ENCODE results near the gene PLCB1.
"Not testable (repeated sequence)": the region's sequence is repeated elsewhere in the genome, so short reads cannot be mapped to it uniquely, and the experiment has no call there.

PLCB1 gene

GRCh38 chr20:8379125-8379524 is 247.1 kb downstream of the PLCB1 start:
- not testable (repeated sequence) for DNase-seq

DNA sequence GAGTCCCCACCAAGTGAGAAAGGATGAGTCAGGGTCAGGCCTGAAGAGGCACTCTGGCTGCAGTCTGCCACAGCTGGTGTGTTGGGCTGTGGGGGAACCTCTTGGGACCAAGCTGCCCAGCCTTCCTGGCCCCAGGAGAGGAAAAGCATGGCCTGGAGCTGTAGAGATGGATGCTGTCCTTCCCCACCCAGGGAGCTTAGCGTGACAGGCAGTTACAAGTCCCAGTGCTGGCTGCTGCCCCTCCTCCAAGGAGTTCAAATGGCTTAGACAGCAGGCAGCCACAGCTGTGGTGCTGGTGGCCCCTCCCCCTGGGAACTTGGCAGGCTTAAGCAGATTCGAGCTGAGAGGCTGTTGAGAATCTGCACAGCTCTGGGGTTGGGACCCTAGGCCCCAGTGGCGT is 253.2 kb downstream of the PLCB1 start:
- no peak for DNase-seq

GRCh38 chr20:8386991-8387390 is 254.9 kb downstream of the PLCB1 start:
- no peak for DNase-seq

- no peak for DNase-seq
These were observed 256.1 kb downstream of the PLCB1 start for GRCh38 chr20:8388141-8388540.

GRCh38 chr20:8388707-8389106 is 256.6 kb downstream of the PLCB1 start:
- no peak for DNase-seq

DNA sequence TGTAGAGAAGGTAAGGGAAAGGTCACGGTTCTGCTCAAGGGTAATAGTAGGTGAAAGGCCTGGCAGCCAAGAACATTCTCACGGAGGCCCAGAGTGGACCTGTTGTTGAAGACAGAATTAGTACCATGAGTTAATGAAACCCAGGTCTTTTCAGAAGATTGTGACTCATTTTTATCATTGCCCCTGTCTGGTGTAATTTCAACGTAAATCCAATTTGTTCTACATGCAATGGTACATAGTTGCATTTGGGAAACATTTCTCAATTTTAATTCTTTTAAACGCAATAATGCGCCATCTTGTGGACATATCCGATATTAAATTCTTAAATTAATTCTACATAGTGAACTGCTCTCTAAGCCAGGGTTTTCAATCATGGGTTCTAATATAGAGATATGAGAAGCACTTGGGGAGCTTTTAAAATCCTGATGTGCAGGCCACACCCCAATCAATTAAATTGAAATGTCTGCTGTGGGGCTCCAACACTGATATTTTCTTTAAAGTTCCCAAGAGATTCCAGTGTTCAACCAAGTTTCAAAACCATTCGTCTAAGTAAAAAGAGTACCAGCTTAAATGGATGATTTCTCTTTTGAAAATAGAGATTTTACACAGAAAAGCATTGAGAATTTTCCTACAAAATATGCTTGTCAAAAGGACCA is 257.4 kb downstream of the PLCB1 start:
- no peak for DNase-seq

- no peak for DNase-seq
These were observed 258.0 kb downstream of the PLCB1 start for GRCh38 chr20:8390037-8390433.

DNA sequence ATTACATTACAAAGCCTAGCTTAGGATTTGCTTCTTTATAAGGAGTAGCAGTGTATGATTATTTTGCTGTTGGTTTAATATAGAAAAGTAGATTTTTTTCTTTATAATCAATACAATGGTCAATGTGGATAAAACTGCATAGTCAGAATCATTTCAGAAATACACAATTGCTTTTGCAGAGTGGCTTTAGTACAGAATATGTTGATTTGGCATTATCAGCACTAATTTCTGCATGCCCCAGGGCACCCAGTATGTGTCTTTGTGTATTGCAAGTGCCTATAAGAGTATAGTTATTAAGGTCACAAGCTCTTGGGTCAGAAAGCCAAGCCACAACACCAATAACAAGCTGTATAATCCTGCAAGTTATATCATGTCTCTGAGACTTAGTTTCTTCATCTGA is 258.4 kb downstream of the PLCB1 start:
- DNase-seq = no peak

DNA sequence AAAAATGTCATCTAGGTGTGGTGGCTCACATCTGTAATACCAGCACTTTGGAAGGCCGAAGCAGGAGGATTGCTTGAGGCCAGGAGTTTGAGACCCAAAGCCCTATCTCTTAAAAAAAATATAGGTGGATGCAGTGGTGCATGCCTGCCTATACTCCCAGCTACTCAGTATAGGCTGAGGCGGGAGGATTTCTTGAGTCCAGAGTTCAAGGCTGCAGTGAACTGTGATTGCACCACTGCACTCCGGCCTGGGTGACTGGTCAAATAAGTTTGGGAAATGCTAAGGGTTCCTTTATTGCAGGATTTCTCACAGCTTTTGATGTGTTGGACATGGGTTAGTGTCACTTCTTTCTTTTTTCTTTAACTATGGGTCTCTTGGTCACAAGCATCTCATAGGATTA is 261.3 kb downstream of the PLCB1 start:
- no peak for DNase-seq

DNA sequence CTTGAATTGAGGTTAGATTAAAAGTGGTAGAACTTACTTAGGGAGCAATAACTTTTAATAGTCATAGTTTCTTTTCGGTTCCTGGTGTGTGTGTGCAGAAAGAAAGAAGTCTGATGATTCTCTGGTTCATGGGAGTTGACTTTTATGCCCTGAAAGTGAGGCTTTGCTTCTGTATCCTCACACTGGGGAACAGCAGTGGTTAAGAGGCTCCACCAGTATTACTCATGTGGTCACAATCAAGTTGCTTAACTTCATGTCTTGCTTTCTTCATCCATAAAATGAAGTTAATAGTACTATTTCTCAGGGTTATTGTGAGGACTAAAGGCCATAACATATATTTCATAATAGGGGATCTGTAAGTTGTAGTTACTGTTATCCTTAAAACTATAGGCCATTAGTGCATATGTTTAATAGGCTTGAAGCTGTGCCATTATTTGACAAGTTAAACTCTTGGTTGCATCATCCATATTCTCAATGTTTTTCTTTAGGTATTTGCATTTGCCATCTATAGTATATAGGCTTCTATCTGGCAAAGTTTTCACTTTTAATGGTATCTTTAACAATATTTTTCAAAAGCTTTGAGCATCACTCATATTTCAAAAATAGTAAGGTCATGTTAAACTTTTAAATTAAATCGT is 262.4 kb downstream of the PLCB1 start:
- DNase-seq = no peak

DNA sequence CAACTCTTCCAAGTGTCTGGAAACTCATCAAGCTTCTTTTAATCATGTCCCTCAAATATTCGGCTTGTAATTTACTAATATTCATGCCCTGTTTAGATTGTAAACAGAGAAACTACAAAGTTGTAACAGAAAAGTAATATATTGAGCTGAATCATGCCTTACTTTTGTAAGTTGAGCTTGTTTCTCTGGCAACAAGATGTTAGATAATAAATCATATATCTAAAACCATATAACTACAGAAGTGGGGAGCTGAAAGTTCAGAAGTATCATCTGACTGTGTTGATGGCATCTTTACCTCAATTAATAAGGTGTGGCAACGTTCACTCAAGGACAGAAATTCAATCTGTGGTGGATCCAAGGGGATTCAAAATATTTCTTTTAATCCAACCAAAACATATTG is 263.9 kb downstream of the PLCB1 start:
- no peak for DNase-seq

DNA sequence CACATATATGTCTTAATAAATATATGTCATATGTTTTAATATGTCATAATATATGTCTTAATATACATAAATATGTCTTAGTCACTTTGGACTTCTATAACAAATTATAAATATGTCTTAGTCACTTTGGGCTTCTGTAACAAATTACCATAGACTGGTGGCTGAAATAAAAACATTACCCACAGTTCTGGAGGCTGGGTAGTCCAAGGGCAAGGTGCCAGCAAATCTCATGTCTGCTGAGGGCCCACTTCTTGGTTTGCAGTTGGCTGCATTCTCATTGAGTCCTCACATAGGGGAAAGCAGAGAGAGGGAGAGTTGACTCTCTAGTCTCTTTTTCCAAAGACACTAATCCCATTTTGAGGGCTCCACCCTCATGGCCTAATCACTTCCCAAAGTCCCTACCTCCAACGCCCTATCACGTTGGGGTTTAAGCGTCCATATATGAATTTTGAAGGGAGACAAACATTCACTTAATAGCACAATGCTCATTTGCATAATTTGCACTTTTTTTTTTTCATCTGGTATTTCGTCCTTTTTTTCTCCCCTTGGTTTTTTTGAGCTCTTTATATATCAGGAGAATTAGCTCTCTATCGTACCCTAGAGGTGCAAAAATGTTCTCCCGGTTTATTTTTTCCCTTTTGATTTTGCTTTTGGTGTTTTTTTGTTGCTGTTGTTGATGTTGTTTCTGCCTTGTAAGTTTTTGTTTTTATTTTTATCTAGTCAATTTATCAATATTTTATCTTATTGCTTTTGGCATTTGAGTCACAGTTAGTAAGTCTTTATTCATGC is 266.4 kb downstream of the PLCB1 start:
- no peak for DNase-seq

DNA sequence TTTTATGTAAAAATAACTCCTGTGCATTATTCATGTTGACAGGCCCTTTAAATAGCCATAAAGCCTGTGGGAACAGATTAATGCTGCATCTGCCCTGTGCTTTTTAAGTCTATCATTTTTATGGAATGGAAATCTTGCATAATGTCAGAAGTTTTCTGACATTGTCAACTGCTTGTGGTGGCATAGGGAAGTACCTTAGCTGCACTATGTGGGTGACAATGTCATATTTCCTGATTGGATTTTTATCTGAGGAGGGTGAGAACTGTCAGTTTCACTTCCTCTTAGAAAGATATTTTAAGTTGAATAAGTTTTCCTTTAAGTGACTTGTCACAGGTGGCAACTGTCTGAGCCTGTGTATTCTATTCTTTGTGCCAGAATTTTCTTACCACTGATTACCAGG is 267.9 kb downstream of the PLCB1 start:
- no peak for DNase-seq

GRCh38 chr20:8400486-8400885 is 268.4 kb downstream of the PLCB1 start:
- no peak for DNase-seq

DNA sequence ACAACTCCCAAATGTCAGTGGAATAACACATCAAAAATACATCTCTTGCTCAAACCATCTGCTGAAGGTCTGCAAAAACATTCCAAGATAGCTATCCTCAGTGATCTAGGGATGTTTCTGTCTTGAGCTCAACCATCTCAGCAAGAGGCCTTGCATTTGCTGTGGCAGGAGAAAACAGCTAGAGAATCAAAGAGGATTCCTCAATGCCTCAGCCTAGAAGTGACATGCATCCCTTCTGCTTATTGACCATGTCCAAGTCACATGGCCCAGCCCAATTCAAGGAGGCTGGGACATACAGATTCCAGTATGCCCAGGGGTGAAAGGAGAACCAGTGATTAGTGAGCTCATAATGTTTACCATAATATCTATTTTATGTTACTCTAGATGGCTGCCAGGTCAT is 269.5 kb downstream of the PLCB1 start:
- DNase-seq = no peak

- DNase-seq = no peak
These were observed 270.7 kb downstream of the PLCB1 start for GRCh38 chr20:8402798-8403197.

GRCh38 chr20:8404912-8405635 is 273.0 kb downstream of the PLCB1 start:
- DNase-seq = no peak

DNA sequence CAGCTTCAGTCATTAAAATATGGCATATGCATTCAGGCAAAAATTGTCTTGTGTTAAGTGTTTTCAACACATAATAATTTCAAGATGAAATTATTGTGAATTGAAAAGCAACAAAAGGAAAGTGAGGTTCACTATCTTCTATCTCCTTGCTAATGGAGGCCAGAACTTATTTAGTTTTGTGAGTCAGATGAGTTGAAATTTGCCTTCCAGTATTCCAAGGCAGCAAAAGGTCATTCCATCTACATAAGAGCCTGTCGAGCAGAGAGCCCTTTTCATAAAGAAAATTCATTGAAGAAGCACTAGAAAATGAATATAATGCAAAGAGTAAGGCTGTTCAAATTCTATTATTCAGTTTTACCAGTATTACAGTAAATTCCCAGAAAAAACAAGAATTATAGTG is 274.3 kb downstream of the PLCB1 start:
- no peak for DNase-seq

DNA sequence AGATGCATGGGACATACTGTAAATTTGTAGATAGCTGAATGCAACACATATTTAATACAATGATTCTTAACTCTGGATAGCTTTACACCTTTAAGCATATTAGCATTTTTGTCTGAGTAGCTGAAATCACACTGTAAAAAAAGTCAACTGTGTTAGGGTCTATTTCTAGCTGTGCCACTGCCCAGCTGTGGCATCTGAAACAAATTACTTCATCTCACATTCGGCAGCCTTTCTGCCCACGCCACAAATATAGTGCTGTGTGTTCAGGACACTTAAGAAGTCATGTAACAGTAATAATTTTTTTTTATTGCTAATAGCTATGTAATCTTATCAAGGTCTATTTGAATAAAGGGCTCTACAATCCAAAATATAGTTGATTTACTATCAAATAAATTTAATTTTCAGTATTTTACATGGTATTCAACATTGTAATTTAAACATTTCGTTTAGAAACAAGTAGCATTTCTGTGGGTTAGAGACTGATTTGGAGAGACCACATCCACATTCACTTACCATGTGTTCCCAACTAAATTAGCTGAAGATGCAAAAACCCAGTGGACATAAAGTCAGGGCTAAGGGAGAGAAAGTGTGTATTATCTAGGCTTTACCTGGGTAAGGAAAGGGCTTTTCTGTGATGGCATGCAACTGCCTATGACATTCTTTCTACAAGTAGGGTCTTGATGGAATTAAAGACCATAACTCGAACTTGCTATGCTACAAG is 276.7 kb downstream of the PLCB1 start:
- no peak for DNase-seq

- DNase-seq = no peak
These were observed 281.6 kb downstream of the PLCB1 start for GRCh38 chr20:8413691-8414090.

DNA sequence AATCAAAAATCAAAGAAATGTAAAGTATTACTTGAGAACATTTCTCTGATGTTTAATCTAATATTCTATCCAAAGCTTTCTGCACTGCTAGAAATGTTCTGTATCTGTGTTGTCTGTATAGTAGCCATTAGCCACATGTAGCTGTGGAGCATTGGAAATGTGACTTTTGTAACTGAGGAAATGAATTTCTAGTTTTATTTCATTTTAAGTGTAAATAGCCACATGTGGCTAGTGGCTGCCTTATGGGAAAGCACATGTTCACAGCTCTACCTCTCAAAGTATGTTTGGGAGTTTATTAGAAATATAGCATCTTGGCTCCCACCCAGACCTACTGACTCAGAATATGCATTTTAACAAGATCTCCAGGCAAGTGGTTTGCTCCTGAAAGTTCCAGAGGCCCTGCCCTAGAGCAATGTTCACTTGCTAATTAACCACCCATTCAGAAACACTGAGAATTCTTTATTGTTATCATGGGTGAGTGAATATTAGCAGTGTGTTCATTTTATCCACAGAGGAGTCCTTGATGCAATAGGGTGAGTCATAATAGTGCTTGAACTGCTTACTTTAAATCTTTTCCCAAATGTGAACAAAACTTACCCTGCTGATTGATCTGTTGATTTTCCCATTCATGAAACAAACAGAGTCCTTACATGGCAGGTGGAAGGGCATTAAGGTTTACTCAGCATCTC is 282.7 kb downstream of the PLCB1 start:
- no peak for DNase-seq

DNA sequence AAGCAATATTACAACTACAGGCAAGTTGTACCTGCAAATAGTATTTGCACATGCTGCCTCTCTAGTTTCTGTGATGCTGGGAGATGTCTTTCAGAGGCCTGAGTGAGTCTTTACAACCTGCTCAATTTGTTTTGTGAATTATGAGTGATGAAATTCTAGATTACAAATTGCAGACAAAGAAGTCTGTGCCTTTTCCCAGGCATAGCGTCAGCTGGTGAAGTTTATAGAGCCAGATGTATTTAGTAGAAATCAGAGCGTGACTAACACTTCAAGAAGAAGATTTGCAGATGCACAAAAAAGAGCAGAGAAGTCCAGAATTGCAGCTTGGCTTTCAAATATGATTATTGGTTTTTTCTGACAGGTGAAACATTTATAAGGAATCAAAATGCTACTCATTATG is 289.9 kb downstream of the PLCB1 start:
- no peak for DNase-seq

Measured in activated CD4-positive, alpha-beta T cell treated with anti-CD3 and anti-CD28 coated beads for 1 hour (primary cell).